SKM-1 treated with dmso at 0.1 percent for 144 hours (cell line): ENCODE measurements around the gene DYTN.

Experiments used
- DNase-seq: peaks from one replicate; lab custom pipeline; 2025; ENCODE audit not compliant: unreplicated experiment; lab: John Stamatoyannopoulos, UW

DYTN gene

GRCh38 chr2:206615417-206616089 lies 102.6 kb downstream of the DYTN start:
- DNase-seq, result no peak

GRCh38 chr2:206614811-206615210 lies 103.4 kb downstream of the DYTN start:
- no peak for DNase-seq

GRCh38 chr2:206611736-206612135 lies 106.5 kb downstream of the DYTN start:
- DNase-seq, result no peak

- no peak for DNase-seq
Measured at GRCh38 chr2:206611191-206611590, 107.0 kb downstream of the DYTN start.

GRCh38 chr2:206610451-206610850 lies 107.7 kb downstream of the DYTN start:
- no peak for DNase-seq

GRCh38 chr2:206603243-206603642 lies 115.0 kb downstream of the DYTN start:
- no peak for DNase-seq
